Suppressor macrophage treated with lipopolysaccharide for 1 hour (primary cell): Measurements from ENCODE around the gene MORN1.

Source experiments
- DNase-seq, 3 donors: peaks; one replicate each; pipeline ENCODE4 v3.0.0-alpha.2; 2020 to 2022

The MORN1 gene

GRCh38 chr1:2316451-2316961, 74.8 kb downstream of the MORN1 start:
- no peak for DNase-seq

DNA sequence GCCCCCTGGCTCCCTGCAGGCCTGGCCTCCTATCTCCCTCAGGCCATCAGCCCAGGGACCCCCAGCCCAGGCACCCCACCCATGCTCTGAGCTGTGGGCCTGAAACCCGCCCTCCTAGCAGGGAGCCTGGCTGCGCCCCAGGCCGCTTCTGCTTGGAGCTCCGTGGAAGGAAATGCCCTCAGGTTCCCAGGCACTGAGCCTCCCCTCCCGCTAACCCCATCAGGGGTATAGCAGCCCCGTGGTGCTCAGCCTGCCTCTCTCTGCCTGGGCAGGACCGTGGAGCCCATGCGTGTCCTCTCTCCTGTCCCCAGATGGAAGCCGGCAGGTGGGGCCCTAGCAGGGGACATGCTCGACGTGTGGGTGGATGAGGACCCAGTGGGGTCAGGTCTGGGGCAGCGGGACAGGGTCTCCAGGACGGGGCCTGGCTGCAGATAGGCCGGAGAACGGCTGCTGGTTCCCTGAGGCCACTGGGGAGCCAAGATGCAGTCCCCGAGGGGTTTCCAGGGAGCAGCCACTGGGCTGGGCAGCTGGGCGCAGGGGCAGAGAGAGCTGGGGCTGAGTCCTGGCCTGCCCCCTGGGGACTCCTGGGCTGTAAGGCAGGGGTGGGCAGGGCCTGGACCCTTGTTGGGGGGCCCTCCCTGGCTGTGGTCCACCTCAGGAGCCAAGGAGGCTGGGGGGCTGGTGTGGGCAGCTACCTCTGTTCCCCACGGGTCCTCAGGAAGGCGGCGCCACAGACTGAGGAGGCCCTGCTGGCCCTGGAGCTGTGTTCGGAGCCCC, 75.5 kb downstream of the MORN1 start:
- DNase-seq = no peak

GRCh38 chr1:2314803-2315673, 76.3 kb downstream of the MORN1 start:
- peak in 2 of 3 donors; percentile 52 to 73 for DNase-seq

GRCh38 chr1:2314273-2314802, 77.0 kb downstream of the MORN1 start:
- DNase-seq = peak; percentile 38 to 77 (median 53)

DNA sequence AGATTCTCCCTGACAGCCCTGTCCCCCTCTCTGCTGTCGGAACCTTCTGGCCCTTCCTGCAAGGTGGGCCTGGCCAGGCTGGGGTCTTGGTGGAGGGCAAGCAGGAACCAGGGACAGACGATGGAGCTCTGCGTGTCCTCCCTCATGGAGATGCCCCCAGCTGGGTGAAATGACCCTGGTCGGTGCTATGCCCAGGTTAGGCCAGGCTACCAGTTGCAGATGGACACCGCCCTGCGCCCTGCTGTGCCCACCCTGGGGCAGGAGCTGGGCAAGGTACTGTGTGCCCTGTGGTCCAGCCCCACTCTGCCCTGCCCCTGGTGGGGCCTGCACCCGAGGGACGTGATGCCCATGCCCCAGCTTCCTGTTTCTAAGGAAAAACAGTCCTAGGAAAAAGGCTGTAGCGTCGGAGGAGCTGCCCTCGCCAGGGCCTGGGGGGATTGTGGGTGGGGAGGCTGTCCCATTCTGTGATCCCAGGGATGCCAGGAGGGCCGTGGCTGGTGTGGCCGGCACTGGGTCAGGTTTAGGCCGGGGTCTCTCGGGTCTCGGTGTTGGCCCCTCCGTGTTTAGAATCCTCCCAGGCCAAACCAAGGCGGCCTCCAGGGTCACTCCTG, 77.6 kb downstream of the MORN1 start:
- no peak for DNase-seq

DNA sequence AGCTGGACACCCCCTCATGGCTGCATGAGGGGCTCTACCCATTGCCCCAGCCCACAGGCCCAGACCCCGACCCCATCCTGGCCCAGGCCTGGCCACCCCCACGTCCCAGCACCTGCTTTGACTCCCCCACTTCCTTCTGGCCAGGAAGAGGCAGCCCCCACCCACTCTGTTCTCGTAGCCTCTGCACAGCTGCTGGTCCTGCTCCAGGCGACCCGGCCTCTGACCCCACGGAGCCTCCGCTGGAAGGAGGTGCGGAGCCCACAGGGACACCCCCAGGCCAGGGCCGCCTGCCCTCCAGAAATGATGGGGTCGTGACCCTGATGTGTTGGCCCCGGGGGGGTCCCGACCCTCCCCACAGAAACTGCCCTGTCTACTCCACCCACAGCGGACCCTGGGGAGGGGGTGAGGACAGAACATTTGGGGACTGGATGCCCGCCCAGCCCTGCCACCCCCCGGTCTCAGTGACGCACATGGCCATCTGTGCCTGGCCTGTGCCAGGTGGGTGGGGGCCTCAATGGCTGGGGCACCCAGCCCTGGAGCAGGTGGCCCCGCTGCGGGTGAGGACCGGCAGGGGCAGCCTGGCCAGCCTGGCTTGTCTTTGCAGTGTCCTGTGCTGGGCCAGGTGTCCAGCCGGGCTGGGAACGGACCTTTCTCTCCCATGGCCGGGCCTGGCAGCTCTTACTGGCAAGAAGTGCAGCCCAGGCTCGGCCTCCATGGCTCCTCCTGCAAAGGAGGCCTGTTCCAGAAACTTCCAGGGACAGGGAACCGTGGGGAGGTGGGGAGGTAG, 78.6 kb downstream of the MORN1 start:
- no peak for DNase-seq

- DNase-seq = no peak
Observed at GRCh38 chr1:2312160-2312514, 79.2 kb downstream of the MORN1 start.

- DNase-seq = peak; percentile 37 to 66 (median 44)
Observed at GRCh38 chr1:2311184-2312032, 79.9 kb downstream of the MORN1 start.

- DNase-seq = no peak
Observed at GRCh38 chr1:2310332-2311183, 80.8 kb downstream of the MORN1 start.

DNA sequence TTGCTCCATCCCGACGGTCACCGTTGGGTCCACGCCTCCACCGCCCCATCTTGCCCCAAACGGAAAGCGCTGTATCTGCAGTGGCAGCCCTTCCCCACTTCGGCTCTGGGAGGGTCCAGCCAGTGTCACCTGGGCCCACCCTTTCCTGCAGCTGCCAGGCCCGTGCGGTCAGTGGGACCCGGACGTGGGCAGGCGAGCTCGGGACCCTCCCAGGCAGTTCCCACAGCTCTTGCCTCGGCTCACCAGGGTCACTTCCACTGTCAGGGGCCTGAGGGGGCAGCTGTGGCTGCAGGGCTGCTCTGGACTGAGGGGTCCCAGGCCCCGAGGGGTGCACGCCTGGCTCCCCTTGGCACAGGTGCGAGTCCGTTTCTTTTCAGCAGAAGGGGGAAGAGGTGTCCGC, 82.5 kb downstream of the MORN1 start:
- no peak for DNase-seq

- DNase-seq = no peak
Observed at GRCh38 chr1:2307972-2308371, 83.4 kb downstream of the MORN1 start.

DNA sequence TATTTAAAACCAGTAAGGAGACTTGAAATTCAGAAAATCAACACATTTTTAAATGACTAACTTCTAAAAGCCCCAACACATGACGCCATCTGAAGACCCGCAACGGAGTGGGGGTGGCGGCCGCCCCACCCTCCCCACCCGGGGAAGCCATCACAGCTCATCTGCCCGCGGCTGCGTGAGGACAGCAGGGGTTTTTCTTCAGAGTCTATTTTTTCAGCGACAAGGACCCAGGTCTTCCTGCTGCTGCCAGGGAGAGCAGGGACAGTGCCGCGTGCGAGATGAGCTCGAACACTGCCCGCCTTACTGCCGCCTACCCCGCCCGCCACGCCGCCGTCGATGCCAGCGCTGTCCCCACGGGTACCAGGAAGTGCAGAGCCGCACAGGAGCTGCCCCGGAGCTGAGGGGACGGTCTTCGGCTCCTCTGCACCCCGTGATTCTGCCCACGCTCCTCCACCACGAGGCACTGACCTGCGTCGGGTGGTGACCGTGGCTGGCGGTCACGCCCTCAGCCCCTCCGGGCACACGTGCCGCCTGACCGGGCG, 84.2 kb downstream of the MORN1 start:
- no peak for DNase-seq

DNA sequence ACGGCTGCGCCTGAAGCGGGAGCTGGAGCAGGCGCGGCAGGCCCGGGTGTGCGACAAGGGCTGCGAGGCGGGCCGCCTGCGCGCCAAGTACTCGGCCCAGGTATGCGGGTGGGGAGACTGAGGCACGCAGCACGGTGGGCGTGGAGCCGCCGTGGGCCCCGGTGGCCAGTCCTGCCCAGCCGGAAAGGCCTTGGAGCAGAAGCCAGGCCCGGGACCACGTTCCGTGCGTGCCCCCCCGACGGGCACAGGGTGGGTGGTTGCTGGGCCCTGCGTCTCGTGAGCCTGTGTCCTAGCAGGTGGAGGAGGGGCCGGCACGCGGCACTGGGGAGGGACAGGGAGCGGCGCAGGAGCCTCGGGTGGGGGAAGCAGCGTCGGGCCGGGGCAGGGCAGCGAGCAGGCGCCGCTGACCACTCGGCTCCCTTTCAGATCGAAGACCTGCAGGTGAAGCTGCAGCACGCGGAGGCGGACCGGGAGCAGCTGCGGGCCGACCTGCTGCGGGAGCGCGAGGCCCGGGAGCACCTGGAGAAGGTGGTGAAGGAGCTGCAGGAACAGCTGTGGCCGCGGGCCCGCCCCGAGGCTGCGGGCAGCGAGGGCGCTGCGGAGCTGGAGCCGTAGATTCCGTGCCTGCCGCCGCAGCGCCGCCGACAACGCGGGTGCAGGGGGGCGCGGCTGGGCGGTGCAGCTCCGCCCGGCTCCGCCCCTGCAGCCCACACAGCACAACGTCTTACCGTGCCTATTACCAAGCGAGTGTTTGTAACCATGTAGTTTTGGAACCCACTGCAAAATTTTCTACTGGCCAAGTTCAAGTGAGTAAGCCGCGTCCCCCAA, 85.0 kb downstream of the MORN1 start:
- no peak for DNase-seq

GRCh38 chr1:2304921-2305681, 86.3 kb downstream of the MORN1 start:
- DNase-seq = no peak

DNA sequence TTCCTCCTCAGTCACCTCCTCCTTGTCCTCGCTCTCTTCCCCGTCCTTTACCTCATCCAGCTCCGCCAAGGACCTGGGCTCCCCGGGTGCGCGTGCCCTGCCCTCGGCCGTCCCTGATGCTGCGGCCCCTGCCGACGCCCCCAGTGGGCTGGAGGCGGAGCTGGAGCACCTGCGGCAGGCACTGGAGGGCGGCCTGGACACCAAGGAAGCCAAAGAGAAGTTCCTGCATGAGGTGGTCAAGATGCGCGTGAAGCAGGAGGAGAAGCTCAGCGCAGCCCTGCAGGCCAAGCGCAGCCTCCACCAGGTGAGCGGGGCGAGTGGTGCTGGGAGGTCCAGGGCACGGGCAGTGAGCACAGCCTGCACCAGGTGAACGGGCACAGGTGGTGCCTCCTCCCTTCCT, 87.1 kb downstream of the MORN1 start:
- DNase-seq = no peak

- no peak for DNase-seq
Observed at GRCh38 chr1:2303781-2304180, 87.6 kb downstream of the MORN1 start.

DNA sequence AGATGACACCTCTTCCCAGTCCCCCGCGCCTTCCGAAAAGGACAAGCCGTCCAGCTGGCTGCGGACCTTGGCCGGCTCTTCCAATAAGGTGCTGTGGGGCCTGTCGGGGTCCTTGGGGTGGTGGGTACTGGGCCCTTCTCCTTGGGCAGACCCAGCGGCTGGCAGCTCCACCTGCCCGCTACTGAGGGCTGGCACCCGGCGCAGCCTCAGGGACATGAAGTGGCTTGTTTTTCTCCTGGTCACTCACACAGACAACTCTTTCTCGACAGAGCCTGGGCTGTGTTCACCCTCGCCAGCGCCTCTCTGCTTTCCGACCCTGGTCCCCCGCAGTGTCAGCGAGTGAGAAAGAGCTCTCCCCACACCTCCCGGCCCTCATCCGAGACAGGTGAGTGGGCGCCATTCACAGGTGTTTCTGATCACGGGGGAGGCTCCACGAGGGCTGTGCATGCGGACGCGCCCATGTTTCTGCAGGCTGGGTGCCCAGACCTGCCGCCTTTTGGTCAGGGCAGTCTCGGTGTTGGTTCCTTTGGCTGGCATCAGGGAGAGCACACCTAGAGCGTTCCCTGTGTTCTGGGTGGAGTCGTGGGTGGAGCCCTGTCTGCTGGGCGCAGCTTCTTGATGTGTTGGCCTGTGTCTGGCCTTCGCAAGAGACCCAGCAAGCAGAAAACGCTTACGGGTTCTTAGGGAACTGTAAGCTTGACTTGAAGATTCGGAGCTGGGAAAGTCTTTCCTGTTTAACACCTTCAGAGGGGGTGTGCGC, 88.2 kb downstream of the MORN1 start:
- no peak for DNase-seq
